H9 (cell line): ENCODE measurements around the gene FRMD1. TPM values are rescaled to one million over a fixed set of nuclear protein-coding genes. Genes with fewer than 3 reads are reported as not detected.

Experiments
- DNase-seq: peaks from one replicate; pipeline ENCODE4 v3.0.0-alpha.2; 2017
- H2AFZ ChIP-seq: one replicate; pipeline ENCODE4 v1.6.1; 2013; ENCODE audit warnings: mild to moderate bottlenecking, low read length, control low read depth, moderate library complexity
- H2AK5ac ChIP-seq: 2 replicates; pipeline ENCODE4 v1.6.1; 2013; ENCODE audit warnings: low read length, control low read depth, mixed read lengths; ENCODE audit not compliant: insufficient read length
- H2BK120ac ChIP-seq: one replicate; pipeline ENCODE4 v1.6.1; 2013; ENCODE audit warnings: low read depth, mild to moderate bottlenecking, low read length, control low read depth, inconsistent platforms; ENCODE audit not compliant: poor library complexity, severe bottlenecking
- H2BK12ac ChIP-seq: 2 replicates; pipeline ENCODE4 v1.6.1; 2013; ENCODE audit warnings: low read length, control low read depth, mixed read lengths, low read depth; ENCODE audit not compliant: insufficient read length
- H2BK15ac ChIP-seq: 2 replicates; pipeline ENCODE4 v1.6.1; 2013; ENCODE audit warnings: low read depth, low read length, control low read depth
- H2BK20ac ChIP-seq: one replicate; pipeline ENCODE4 v1.6.1; 2013; ENCODE audit warnings: low read depth, mild to moderate bottlenecking, low read length, control low read depth, inconsistent platforms; ENCODE audit not compliant: poor library complexity, severe bottlenecking
- H2BK5ac ChIP-seq: 2 replicates; pipeline ENCODE4 v1.6.1; 2013; ENCODE audit warnings: low read length, control low read depth, mixed read lengths; ENCODE audit not compliant: insufficient read length
- H3K14ac ChIP-seq: 2 replicates; pipeline ENCODE4 v1.6.1; 2013; ENCODE audit warnings: low read length, control low read depth; ENCODE audit not compliant: insufficient read depth
- H3K18ac ChIP-seq: 2 replicates; pipeline ENCODE4 v1.6.1; 2013; ENCODE audit warnings: low read depth, mild to moderate bottlenecking, mixed read lengths, low read length, control low read depth; ENCODE audit not compliant: insufficient read length
- H3K23ac ChIP-seq: 2 replicates; pipeline ENCODE4 v1.6.1; 2013; ENCODE audit warnings: low read length, control low read depth, mixed read lengths, low read depth; ENCODE audit not compliant: insufficient read length
- H3K23me2 ChIP-seq: 2 replicates; pipeline ENCODE4 v1.6.1; 2013; ENCODE audit warnings: low read depth, mild to moderate bottlenecking, mixed read lengths, low read length, control low read depth; ENCODE audit not compliant: insufficient read length, poor library complexity, severe bottlenecking
- H3K27ac ChIP-seq: 2 replicates; pipeline ENCODE4 v1.5.1; 2013; ENCODE audit warnings: low read length, control low read depth, mixed read lengths, low read depth; ENCODE audit not compliant: insufficient read length
- H3K27me3 ChIP-seq: 2 replicates; pipeline ENCODE4 v1.6.1; 2013; ENCODE audit warnings: low read length, control low read depth, inconsistent platforms; ENCODE audit not compliant: insufficient read depth
- H3K4ac ChIP-seq: 2 replicates; pipeline ENCODE4 v1.6.1; 2013; ENCODE audit warnings: low read depth, mild to moderate bottlenecking, control low read depth, inconsistent platforms, low read length, moderate library complexity
- H3K4me1 ChIP-seq: 2 replicates; pipeline ENCODE4 v1.6.1; 2013; ENCODE audit warnings: low read length, control low read depth, inconsistent platforms; ENCODE audit not compliant: insufficient read depth
- H3K4me2 ChIP-seq: 2 replicates; pipeline ENCODE4 v1.6.1; 2013; ENCODE audit warnings: low read length, control low read depth, mixed read lengths; ENCODE audit not compliant: insufficient read length, insufficient read depth
- H3K56ac ChIP-seq: 2 replicates; pipeline ENCODE4 v1.6.1; 2013; ENCODE audit warnings: low read depth, mild to moderate bottlenecking, mixed read lengths, low read length, control low read depth; ENCODE audit not compliant: insufficient read length
- H3K79me1 ChIP-seq: 2 replicates; pipeline ENCODE4 v1.6.1; 2013; ENCODE audit warnings: low read depth, mild to moderate bottlenecking, moderate library complexity, low read length, control low read depth, inconsistent platforms; ENCODE audit not compliant: insufficient read depth, poor library complexity, severe bottlenecking
- H3K79me2 ChIP-seq: 2 replicates; pipeline ENCODE4 v1.6.1; 2013; ENCODE audit warnings: low read length, control low read depth, inconsistent platforms; ENCODE audit not compliant: insufficient read depth
- H3K9ac ChIP-seq: 2 replicates; pipeline ENCODE4 v1.6.1; 2013; ENCODE audit warnings: low read length, control low read depth, mixed read lengths; ENCODE audit not compliant: insufficient read length; ENCODE audit errors: extremely low read depth
- H3K9me3 ChIP-seq: one replicate; pipeline ENCODE4 v1.6.1; 2013; ENCODE audit warnings: low read depth, low read length, inconsistent platforms; ENCODE audit not compliant: control insufficient read depth
- H3T11ph ChIP-seq: one replicate; pipeline ENCODE4 v1.6.1; 2013; ENCODE audit warnings: mild to moderate bottlenecking, low read length, control low read depth, inconsistent platforms
- H4K20me1 ChIP-seq: one replicate; pipeline ENCODE4 v1.6.1; 2013; ENCODE audit not compliant: control insufficient read depth, insufficient read length, insufficient read depth
- H4K5ac ChIP-seq: 2 replicates; pipeline ENCODE4 v1.6.1; 2013; ENCODE audit warnings: low read depth, mild to moderate bottlenecking, mixed read lengths, low read length, control low read depth; ENCODE audit not compliant: insufficient read length
- H4K8ac ChIP-seq: replicated peaks from 2 replicates; pipeline ENCODE4 v1.6.1; 2013; ENCODE audit warnings: low read length, control low read depth, mixed read lengths, low read depth; ENCODE audit not compliant: insufficient read length
- H4K91ac ChIP-seq: 2 replicates; pipeline ENCODE4 v1.6.1; 2013; ENCODE audit warnings: low read depth, mild to moderate bottlenecking, moderate library complexity, mixed read lengths, low read length, control low read depth; ENCODE audit not compliant: insufficient read length
- H3K27ac Mint-ChIP-seq, 3 experiments: 2 replicates in 2 of 3; 3 replicates in 1 of 3; pipeline ENCODE4 v1.8.0; 2020 to 2021; ENCODE audit warnings: mixed read lengths in 3 of 3, mild to moderate bottlenecking in 1 of 3, moderate library complexity in 1 of 3
- H3K27me3 Mint-ChIP-seq: 2 replicates; pipeline ENCODE4 v1.8.0; 2021; ENCODE audit warnings: low read depth, mild to moderate bottlenecking, moderate library complexity, mixed read lengths
- H3K36me3 Mint-ChIP-seq, 3 experiments: 2 replicates in 2 of 3; 3 replicates in 1 of 3; pipeline ENCODE4 v1.8.0; 2020 to 2021; ENCODE audit warnings: low read depth in 3 of 3, mixed read lengths in 3 of 3; ENCODE audit not compliant: insufficient read depth in 1 of 3
- H3K4me1 Mint-ChIP-seq, 2 experiments: 2 replicates each; pipeline ENCODE4 v1.8.0; 2020; ENCODE audit warnings: mixed read lengths in 2 of 2
- H3K4me3 Mint-ChIP-seq, 2 experiments: 2 replicates in 1 of 2; 3 replicates in 1 of 2; pipeline ENCODE4 v1.8.0; 2020 to 2021; ENCODE audit warnings: mild to moderate bottlenecking in 2 of 2, mixed read lengths in 2 of 2, moderate library complexity in 1 of 2
- H3K9me3 Mint-ChIP-seq, 2 experiments: 2 replicates in 1 of 2; 3 replicates in 1 of 2; pipeline ENCODE4 v1.8.0; 2020; ENCODE audit warnings: mild to moderate bottlenecking in 2 of 2, mixed read lengths in 2 of 2, moderate library complexity in 1 of 2
- WGBS: extraction: QIAGEN DNeasy Blood & Tissue Kit; methylation state at CpG from one replicate; pipeline ENCODE4 v1.1.7; 2013; ENCODE audit warnings: missing lambda C conversion rate, low lambda C conversion rate, mixed read lengths; ENCODE audit not compliant: insufficient read length; ENCODE audit errors: extremely low coverage; 5-methylcytosine and 5-hydroxymethylcytosine counted together
- total RNA-seq: library from RNA; stranded (reverse); gene quantifications from 2 replicates; pipeline ENCODE4 v1.2.1, GENCODE V29; 2021
- TF ChIP-seq, protein P1 (sequence below): fragments of 200-600 bp; sonication (generic); conservative IDR thresholded peaks from 3 replicates; pipeline ENCODE4 v1.8.0; 2021; ENCODE audit warnings: antibody characterized with exemption, mild to moderate bottlenecking

The FRMD1 gene
- total RNA-seq, 1 experiment from 2014 or later = not detected

DNA sequence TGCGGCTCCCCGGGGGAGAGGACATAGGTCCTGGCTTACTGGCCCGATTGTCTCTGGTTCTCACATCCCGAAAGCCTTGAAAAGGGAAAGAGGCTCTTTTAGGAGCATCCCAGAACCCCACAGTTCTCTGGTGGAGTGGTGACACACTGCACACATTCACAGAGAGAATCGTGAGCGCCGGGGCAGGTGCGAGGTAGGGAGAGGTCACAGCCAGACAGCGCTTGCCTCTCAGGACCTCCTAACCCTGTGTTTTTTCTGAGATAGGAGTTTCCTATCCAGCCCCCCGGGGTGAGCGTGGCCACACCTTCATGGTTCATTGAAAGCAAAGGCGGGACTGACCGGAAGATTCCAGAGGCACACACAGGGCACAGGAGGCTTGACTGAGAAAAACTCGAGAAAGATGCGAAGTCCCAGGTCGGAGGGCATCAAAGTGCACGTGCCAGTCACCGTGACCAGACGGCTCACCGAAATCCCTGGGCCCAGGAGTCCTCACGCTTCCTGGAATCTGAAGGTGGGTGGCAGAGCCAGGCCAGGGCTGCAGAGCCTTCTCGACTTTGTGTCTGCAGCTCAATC is 46.5 kb upstream of the FRMD1 start:
- Histone ChIP-seq H4K20me1 (no peaks in the 10 kb centered on the region), H2BK5ac (no peak overlapping the region), H3K27ac (no peak overlapping the region), H2BK15ac (no peak overlapping the region), H4K5ac (no peak overlapping the region), H2AK5ac (no peak overlapping the region), H3K56ac (no peak overlapping the region), H3K79me1 (no peaks in the 10 kb centered on the region), H3K9me3 (no peaks in the 10 kb centered on the region), H3K23me2 (no peaks in the 10 kb centered on the region), H3K23ac (no peak overlapping the region), H3K4me2 (no peak overlapping the region), H3K9ac (no peak overlapping the region), H3K27me3 (no peaks in the 10 kb centered on the region), H3K4ac (no peak overlapping the region), H3T11ph (no peak overlapping the region), H2BK20ac (no peak overlapping the region), H2AFZ (no peak overlapping the region), H3K79me2 (no peaks in the 10 kb centered on the region), H2BK12ac (no peak overlapping the region), H4K8ac (no peak overlapping the region), H3K18ac (no peak overlapping the region), H4K91ac (no peak overlapping the region), H2BK120ac (no peak overlapping the region), H3K4me1 (no peaks in the 10 kb centered on the region), H3K14ac (no peak overlapping the region)
- Mint-ChIP-seq H3K4me1 (peaks cover 23 to 24% of the 10 kb centered on the region in 2 experiments), H3K27ac (no peak overlapping the region), H3K9me3 (peaks cover 3% of the 10 kb centered on the region in 2 experiments; a peak in 4 of 5 replicates), H3K4me3 (no peak overlapping the region), H3K27me3 (peaks cover 19% of the 10 kb centered on the region), H3K36me3 (peaks cover 0 to 4% (median 3%) of the 10 kb centered on the region in 3 experiments; a peak in 2 of 7 replicates)
- peak; percentile 14 for DNase-seq
- TF ChIP-seq, protein P1, sequence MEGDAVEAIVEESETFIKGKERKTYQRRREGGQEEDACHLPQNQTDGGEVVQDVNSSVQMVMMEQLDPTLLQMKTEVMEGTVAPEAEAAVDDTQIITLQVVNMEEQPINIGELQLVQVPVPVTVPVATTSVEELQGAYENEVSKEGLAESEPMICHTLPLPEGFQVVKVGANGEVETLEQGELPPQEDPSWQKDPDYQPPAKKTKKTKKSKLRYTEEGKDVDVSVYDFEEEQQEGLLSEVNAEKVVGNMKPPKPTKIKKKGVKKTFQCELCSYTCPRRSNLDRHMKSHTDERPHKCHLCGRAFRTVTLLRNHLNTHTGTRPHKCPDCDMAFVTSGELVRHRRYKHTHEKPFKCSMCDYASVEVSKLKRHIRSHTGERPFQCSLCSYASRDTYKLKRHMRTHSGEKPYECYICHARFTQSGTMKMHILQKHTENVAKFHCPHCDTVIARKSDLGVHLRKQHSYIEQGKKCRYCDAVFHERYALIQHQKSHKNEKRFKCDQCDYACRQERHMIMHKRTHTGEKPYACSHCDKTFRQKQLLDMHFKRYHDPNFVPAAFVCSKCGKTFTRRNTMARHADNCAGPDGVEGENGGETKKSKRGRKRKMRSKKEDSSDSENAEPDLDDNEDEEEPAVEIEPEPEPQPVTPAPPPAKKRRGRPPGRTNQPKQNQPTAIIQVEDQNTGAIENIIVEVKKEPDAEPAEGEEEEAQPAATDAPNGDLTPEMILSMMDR = no peak
- no CpG with 5 or more reads among the region's 22 CpGs for WGBS
